Astrocyte (in vitro differentiated cells and primary cell): ENCODE results near the gene RARB. TPM values are rescaled to one million over a fixed set of nuclear protein-coding genes. Genes with fewer than 3 reads are reported as not detected.

ENCODE experiments used
- DNase-seq: peaks from one replicate; pipeline ENCODE4 v3.0.0-alpha.2; 2010; ENCODE audit warnings: low read depth
- FAIRE-seq: peaks from 2 replicates; lab custom pipeline; 2011; peaks lifted over from hg19 to GRCh38; lab: Jason Lieb, UNC
- H2AFZ ChIP-seq: 2 replicates; pipeline ENCODE4 v1.6.0; 2012; ENCODE audit warnings: low read depth, low read length, inconsistent platforms
- H3K27ac ChIP-seq: 2 replicates; pipeline ENCODE4 v1.5.1; 2011; ENCODE audit warnings: low read depth, low read length, inconsistent platforms
- H3K27me3 ChIP-seq: 2 replicates; pipeline ENCODE4 v1.6.0; 2011; ENCODE audit warnings: low read length, inconsistent platforms; ENCODE audit not compliant: insufficient read depth
- H3K36me3 ChIP-seq: 2 replicates; pipeline ENCODE4 v1.5.1; 2011; ENCODE audit warnings: low read length, inconsistent platforms; ENCODE audit not compliant: insufficient read depth
- H3K4me1 ChIP-seq: 2 replicates; pipeline ENCODE4 v1.5.1; 2011; ENCODE audit warnings: low read length, inconsistent platforms; ENCODE audit not compliant: insufficient read depth
- H3K4me2 ChIP-seq: 2 replicates; pipeline ENCODE4 v1.6.0; 2012; ENCODE audit warnings: low read length, inconsistent platforms
- H3K4me3 ChIP-seq: 2 replicates; pipeline ENCODE4 v1.5.1; 2011; ENCODE audit warnings: low read depth, mild to moderate bottlenecking, low read length, inconsistent platforms; ENCODE audit not compliant: insufficient read depth
- H3K79me2 ChIP-seq: 2 replicates; pipeline ENCODE4 v1.6.0; 2012; ENCODE audit warnings: mild to moderate bottlenecking, low read length, inconsistent platforms; ENCODE audit not compliant: insufficient read depth
- H3K9ac ChIP-seq: 2 replicates; pipeline ENCODE4 v1.6.0; 2012; ENCODE audit warnings: mild to moderate bottlenecking, low read length, inconsistent platforms
- H3K9me3 ChIP-seq: 2 replicates; pipeline ENCODE4 v1.5.1; 2012; ENCODE audit warnings: low read depth, mild to moderate bottlenecking, low read length, inconsistent platforms; ENCODE audit not compliant: insufficient read depth
- H4K20me1 ChIP-seq: 2 replicates; pipeline ENCODE4 v1.6.0; 2012; ENCODE audit warnings: low read length, inconsistent platforms; ENCODE audit not compliant: insufficient read depth
- H3K27ac Mint-ChIP-seq: one replicate; pipeline ENCODE4 v1.8.0; 2021; ENCODE audit warnings: mild to moderate bottlenecking, mixed read lengths; ENCODE audit not compliant: unreplicated experiment
- H3K27me3 Mint-ChIP-seq: one replicate; pipeline ENCODE4 v1.8.0; 2021; ENCODE audit warnings: low read depth, mixed read lengths; ENCODE audit not compliant: unreplicated experiment
- H3K36me3 Mint-ChIP-seq: one replicate; pipeline ENCODE4 v1.8.0; 2021; ENCODE audit warnings: low read depth, mixed read lengths; ENCODE audit not compliant: unreplicated experiment
- H3K4me1 Mint-ChIP-seq: one replicate; pipeline ENCODE4 v1.8.0; 2021; ENCODE audit warnings: low read depth, mixed read lengths; ENCODE audit not compliant: unreplicated experiment
- H3K4me3 Mint-ChIP-seq: one replicate; pipeline ENCODE4 v1.8.0; 2021; ENCODE audit warnings: mild to moderate bottlenecking, moderate library complexity, mixed read lengths; ENCODE audit not compliant: unreplicated experiment
- H3K9me3 Mint-ChIP-seq: one replicate; pipeline ENCODE4 v1.8.0; 2021; ENCODE audit warnings: mild to moderate bottlenecking, mixed read lengths; ENCODE audit not compliant: unreplicated experiment
- CTCF ChIP-seq: IDR thresholded peaks from 2 replicates; pipeline ENCODE4 v1.5.1; 2011; ENCODE audit warnings: low read depth, mild to moderate bottlenecking, inconsistent platforms, low read length, moderate library complexity; ENCODE audit not compliant: insufficient read depth
- EZH2 ChIP-seq: IDR thresholded peaks from 2 replicates; pipeline ENCODE4 v1.6.1; 2012; ENCODE audit warnings: mild to moderate bottlenecking, low read length, inconsistent platforms; ENCODE audit not compliant: insufficient read depth
- total RNA-seq: library from RNA; stranded (reverse); gene quantifications from 2 replicates; pipeline ENCODE4 v1.2.1, GENCODE V29; 2021

Gene RARB
- total RNA-seq, 1 donor from 2014 or later = 0.27 TPM

- H3K27ac ChIP-seq = peak overlapping the region; percentile 83
- Mint-ChIP-seq H3K9me3 (no peaks in the 10 kb centered on the region), H3K36me3 (no peaks in the 10 kb centered on the region), H3K27me3 (no peaks in the 10 kb centered on the region), H3K27ac (no peak overlapping the region), H3K4me3 (no peak overlapping the region), H3K4me1 (peaks cover 7% of the 10 kb centered on the region)
- H3K4me3 ChIP-seq = no peak overlapping the region
- H3K36me3 ChIP-seq = no peaks in the 10 kb centered on the region
- H2AFZ ChIP-seq = no peak overlapping the region
- H3K9me3 ChIP-seq = no peaks in the 10 kb centered on the region
- peak overlapping the region; percentile 61 for H3K4me2 ChIP-seq
- DNase-seq = peak; percentile 87
- FAIRE-seq = no peak
- TF ChIP-seq EZH2 (no peak), CTCF (no peak)
- H3K27me3 ChIP-seq = no peaks in the 10 kb centered on the region
- H3K4me1 ChIP-seq = peaks cover 24% of the 10 kb centered on the region
- H3K9ac ChIP-seq = peak overlapping the region; percentile 68
- H4K20me1 ChIP-seq = no peaks in the 10 kb centered on the region
- peaks cover 21% of the 10 kb centered on the region for H3K79me2 ChIP-seq
Observed at GRCh38 chr3:25558796-25559195, 130.7 kb downstream of the RARB start.

GRCh38 chr3:25563601-25564000, 135.5 kb downstream of the RARB start:
- no peak overlapping the region for H3K9ac ChIP-seq
- no peak overlapping the region for H3K27ac ChIP-seq
- H3K36me3 ChIP-seq = peaks cover 6% of the 10 kb centered on the region
- Mint-ChIP-seq H3K9me3 (no peaks in the 10 kb centered on the region), H3K4me3 (no peak overlapping the region), H3K4me1 (no peaks in the 10 kb centered on the region), H3K27ac (no peak overlapping the region), H3K36me3 (no peaks in the 10 kb centered on the region), H3K27me3 (peaks cover 4% of the 10 kb centered on the region)
- H3K4me1 ChIP-seq = peaks cover 9% of the 10 kb centered on the region
- H2AFZ ChIP-seq = no peak overlapping the region
- no peak for TF ChIP-seq EZH2
- no peak for TF ChIP-seq CTCF
- peaks cover 25% of the 10 kb centered on the region for H3K79me2 ChIP-seq
- H3K4me2 ChIP-seq = no peak overlapping the region
- H4K20me1 ChIP-seq = no peaks in the 10 kb centered on the region
- FAIRE-seq (no peak), DNase-seq (peak; percentile 50)
- no peaks in the 10 kb centered on the region for H3K9me3 ChIP-seq
- no peak overlapping the region for H3K4me3 ChIP-seq
- H3K27me3 ChIP-seq = no peaks in the 10 kb centered on the region

GRCh38 chr3:25564075-25564474, 136.0 kb downstream of the RARB start:
- Mint-ChIP-seq H3K9me3 (no peaks in the 10 kb centered on the region), H3K4me3 (no peak overlapping the region), H3K36me3 (no peaks in the 10 kb centered on the region), H3K27me3 (peaks cover 4% of the 10 kb centered on the region), H3K4me1 (no peaks in the 10 kb centered on the region), H3K27ac (no peak overlapping the region)
- Histone ChIP-seq H3K9ac (no peak overlapping the region), H3K27ac (no peak overlapping the region), H3K36me3 (peaks cover 6% of the 10 kb centered on the region), H3K4me1 (peaks cover 4% of the 10 kb centered on the region), H2AFZ (no peak overlapping the region), H4K20me1 (no peaks in the 10 kb centered on the region), H3K79me2 (peaks cover 25% of the 10 kb centered on the region), H3K4me3 (no peak overlapping the region), H3K27me3 (no peaks in the 10 kb centered on the region), H3K4me2 (no peak overlapping the region), H3K9me3 (no peaks in the 10 kb centered on the region)
- no peak for FAIRE-seq
- DNase-seq = no peak
- no peak for TF ChIP-seq EZH2
- no peak for TF ChIP-seq CTCF
